CD4-positive, alpha-beta T cell treated with Interleukin-10 for 1 hour (primary cell): ENCODE measurements around the gene SEC23A.
"Not testable (repeated sequence)": the region's sequence is repeated elsewhere in the genome, so short reads cannot be mapped to it uniquely, and the experiment has no call there.

Source experiments
- DNase-seq: peaks from one replicate; pipeline ENCODE4 v3.0.0-alpha.2; 2020

The SEC23A gene

DNA sequence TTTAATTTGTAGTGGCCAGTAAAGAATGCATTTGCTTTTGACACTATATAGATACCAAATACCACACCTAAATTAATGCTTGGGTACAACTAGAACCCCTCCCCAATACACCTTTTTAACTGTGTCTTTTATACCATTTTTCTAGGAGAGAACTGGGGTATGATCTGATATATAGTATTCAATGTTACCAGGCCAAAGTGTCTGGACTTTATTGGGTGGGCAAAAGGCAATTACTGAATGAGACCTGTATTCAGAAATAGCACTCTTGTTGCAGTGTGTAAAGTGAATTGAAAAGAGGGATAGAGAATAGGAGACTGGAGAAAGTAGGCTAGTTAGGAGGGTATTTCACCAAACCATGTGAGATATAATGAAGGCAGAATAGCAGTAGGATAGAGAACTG lies 74.4 kb downstream of the SEC23A start:
- no peak for DNase-seq

DNA sequence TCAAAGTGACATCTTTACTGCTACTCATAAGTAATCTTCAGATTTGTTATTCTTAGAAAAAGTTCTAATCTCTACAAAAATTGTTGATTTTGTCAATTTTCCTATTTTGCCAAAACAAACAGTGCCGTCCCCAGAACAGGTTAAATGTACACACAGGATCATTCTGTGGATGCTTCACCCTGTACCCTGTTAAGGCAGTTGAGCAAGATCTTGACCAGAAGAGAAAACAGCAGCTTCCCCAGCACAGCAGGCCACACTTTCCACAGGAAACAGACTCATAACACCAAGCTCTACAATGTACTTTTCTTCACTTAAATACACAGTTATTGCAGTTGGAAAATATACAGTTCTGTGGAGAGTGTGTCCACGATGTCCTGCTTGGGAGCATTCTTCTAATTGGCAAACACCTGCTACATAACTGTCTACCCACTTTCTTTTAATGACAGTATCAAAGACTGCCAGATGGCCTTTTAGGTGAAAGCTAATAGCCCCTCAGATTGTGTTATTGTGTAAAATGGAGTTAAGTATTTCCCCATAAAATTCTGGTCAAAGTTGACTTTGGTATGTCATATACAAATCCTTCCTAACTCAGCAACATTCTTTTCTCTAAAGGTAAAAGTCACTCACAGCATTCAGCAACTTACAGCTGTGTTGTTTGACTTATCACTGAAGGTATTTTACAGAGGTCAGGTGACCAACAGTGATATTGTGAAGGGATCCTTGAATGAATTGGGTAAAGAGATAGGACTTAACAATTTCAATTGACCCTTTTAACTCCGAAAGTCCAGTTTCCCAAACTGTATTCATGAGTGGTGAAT lies 77.0 kb downstream of the SEC23A start:
- no peak for DNase-seq

DNA sequence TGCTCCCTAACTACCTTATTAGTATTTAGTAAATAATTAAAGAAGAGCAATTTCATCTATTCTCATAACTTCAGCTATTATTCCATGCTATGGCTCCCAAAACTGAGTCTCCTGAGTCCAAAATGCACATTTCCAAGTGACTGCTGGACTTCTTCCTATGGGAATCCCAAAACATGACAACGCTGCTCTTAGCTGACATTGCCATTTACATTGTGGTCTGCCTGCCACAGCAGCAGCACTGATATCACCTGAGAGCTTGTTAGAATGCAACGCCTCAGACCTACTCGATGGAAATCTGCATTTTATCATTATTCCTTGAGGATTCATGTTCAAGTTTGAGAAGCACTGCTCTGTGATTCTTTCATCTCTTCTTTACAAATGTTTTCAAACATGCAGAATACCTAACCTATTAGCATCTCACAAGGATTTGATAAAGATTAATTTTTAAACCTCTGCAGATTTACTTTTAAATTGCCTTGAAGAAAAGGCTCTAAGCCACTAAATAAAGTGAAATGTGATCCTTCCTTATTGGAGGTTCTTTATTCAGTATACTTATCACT lies 77.7 kb downstream of the SEC23A start:
- DNase-seq = no peak

DNA sequence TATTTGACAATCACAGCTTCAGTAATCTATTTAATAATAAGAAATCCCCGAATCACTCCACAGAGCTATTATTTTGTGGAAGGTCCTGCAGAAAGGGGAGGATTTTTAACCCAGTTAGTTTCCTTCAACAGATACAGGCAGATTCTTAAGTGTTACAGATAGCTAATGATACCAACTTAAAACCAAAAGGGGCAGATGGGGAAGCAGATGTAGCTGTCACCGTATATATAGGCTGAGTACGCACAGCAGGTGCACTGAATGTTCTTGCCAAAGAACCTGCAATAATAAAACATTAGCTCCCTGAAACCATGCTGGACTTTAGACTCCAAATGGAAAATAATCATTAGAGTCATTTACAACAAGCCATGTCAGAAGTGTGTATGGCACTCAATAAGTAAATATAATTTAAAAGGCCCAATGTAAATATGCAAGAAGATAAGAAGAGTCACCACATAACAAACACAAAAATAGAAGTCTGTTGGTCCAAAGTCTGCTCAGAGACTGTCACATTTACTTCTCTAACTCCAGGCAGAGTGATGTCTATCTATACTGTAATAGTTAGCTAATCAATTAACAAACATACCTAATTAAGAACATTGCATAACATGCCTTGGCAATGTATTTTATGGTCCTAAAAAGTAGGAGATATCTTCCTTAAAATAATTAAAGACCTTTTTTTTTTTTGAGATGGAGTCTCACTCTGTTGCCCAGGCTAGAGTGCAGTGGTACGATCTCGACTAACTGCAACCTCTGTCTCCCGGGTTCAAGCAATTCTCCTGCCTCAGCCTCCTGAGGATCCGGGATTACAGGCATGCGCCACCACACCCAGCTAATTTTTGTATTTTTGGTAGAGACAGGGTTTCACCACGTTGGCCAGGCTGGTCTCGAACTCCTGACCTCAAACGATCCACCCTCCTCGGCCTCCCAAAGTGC lies 78.8 kb downstream of the SEC23A start:
- no peak for DNase-seq

GRCh38 chr14:39017096-39018016 lies 85.7 kb downstream of the SEC23A start:
- DNase-seq = not testable (repeated sequence)

- DNase-seq = no peak
Measured at GRCh38 chr14:39016733-39017095, 86.3 kb downstream of the SEC23A start.

- no peak for DNase-seq
Measured at GRCh38 chr14:39015964-39016577, 87.0 kb downstream of the SEC23A start.

DNA sequence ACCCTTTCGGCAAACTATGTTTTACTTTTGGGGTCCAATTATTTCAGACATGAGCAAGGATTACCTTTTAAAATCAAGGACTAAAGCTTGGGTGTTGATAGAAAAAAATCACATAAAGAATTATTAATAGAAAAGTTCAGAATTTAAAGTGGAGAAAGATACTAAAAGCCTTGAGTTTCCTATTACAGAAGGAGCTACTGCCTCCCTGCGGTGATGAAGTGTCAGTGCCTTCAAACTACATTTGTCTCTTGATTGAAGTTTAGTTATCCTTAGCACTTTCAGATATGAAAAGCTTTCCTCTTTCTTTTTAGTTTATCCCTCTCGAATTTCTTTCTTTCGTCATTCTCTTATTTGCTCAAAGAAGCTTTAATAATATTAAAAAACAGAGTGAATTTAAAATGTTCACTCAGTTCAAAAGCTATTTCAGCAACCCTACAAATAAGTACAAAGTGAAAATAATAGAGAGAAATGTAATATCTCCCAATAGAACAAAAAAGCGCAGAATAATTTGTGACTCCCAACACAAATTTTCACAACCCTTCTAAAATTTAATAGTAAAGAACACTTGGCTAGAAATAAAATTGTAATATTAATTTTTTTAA lies 87.6 kb downstream of the SEC23A start:
- peak; percentile 25 for DNase-seq

DNA sequence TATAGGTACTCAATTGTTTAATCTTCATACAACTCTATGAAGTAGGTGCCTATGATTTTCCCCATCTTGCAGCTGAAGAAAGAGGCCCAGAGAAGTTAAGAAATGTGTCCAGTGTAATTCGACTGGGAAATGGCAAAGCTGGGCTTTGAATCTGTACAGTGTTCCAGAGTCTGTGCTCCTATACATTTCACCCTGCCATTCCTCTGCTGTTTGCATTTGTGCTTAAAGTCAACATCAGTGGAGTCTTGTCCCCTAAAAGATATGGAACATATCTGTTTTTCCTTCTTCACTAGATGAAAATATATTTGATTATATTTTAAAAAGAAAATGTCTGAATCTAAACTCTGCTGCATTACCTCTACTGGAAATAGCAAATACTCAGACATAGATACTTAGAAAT lies 88.6 kb downstream of the SEC23A start:
- no peak for DNase-seq

GRCh38 chr14:39008965-39009364 lies 94.1 kb downstream of the SEC23A start:
- DNase-seq = not testable (repeated sequence)

DNA sequence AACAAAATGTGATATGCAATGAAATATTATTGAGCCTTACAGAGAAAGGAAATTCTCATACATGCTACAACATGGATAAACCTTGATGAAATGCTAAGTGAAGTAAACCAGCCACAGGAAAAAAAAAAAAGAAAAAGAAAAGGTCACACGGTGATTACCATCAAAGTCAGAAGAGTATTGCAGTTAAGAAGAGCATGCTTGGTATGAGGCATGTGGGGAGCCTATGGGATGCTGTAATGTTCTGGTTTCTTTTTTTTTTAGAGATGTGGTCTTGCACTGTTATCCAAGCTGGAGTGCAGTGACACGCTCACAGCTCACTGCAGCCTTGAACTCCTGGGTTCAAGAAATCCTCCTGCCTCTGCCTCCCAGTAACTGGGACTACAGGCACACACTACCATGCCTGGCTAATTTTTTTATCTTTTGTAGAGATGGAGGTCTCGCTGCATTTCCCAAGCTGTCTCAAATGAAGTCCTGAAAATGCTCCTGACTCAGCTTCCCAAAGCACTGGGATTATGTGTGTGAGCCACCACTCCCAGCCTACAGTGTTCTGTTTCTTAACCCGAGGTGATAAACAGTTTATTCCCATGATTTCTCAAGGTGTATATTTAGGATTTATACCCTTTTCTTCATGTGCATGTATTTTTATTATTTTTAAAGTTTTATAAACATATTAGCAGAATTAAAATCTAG lies 96.2 kb downstream of the SEC23A start:
- DNase-seq = no peak

GRCh38 chr14:39005044-39005880 lies 97.8 kb downstream of the SEC23A start:
- DNase-seq = no peak

GRCh38 chr14:38999949-39000348 lies 103.1 kb downstream of the SEC23A start:
- DNase-seq = no peak

DNA sequence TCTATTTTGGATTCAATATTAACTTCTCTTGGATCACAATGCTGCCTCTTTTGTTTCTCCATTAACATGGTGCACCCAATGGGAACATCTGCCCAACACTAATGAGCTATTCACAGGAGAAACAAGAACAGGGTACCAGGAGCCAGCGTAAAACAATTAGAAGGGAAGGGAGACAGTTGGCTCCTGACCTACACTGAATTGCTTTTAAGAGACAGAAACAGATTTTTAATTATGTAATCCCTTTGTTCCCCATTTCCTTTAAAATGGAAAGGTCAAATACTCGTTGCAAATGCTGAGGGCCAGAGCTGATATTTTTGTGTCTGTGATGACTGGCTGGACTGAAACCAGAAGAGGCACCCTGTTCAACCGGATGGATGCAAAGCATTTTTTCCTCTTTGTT lies 108.3 kb downstream of the SEC23A start:
- no peak for DNase-seq

- DNase-seq = no peak
Measured at GRCh38 chr14:38993981-38994380, 109.1 kb downstream of the SEC23A start.

- DNase-seq = no peak
Measured at GRCh38 chr14:38992067-38992844, 110.8 kb downstream of the SEC23A start.

DNA sequence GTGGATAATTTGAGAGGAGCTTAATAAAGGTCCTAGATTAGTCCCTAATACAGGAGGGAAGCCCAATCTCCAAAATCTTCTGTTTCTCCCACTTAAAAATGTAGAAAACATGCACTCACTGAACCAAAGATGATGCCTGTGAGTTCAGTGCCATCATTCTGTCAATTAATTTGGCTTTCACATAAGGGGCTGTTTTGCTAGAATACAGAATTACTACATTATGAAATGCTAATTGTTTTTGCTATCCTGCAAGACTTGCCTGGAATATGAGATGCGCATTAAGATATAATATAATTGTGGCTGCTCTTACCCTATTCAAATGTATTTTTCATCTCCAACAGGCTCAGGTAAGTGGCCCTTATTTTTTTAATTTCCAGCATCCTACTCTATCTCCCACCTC lies 111.7 kb downstream of the SEC23A start:
- no peak for DNase-seq

- no peak for DNase-seq
Measured at GRCh38 chr14:38989922-38990546, 113.0 kb downstream of the SEC23A start.

DNA sequence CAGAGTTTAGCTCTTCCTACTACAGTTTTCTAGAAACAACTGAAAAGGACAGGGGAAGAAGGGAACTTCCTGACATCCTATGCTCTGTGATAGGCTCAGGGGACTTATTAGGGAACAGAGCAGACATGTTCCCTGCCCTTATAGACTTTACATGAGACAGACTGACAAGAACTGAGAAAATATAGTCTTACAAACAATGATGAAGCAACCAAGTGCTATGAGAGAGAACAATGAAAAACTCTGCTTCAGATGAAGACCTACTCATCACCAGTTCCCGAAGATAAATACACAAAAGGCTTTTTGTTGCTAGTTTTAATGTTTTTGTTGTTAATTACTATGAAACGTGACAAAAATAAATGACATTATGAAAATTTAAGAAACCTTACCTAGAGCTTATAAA lies 115.3 kb downstream of the SEC23A start:
- DNase-seq = no peak
